Umbilical cord (tissue), 2 donors: ENCODE data around the gene IQUB. TPM values are rescaled to one million over a fixed set of nuclear protein-coding genes. Genes with fewer than 3 reads are reported as not detected.
"Not testable (repeated sequence)": the region's sequence is repeated elsewhere in the genome, so short reads cannot be mapped to it uniquely, and the experiment has no call there.

Experiments
- DNase-seq: peaks from one replicate; pipeline ENCODE4 v3.0.0-alpha.2; 2015; ENCODE audit warnings: low spot score
- total RNA-seq: library from RNA; depleted of rRNA; stranded (reverse); fragments of >200 nt; gene quantifications from one replicate; pipeline ENCODE4 v1.2.3, GENCODE V29; 2014; ENCODE audit warnings: low replicate concordance; ENCODE audit not compliant: insufficient read depth

The IQUB gene
- total RNA-seq, 1 donor from 2014 or later, result 2.6 TPM

- no peak for DNase-seq
Measured at GRCh38 chr7:123539871-123540270, 5.5 kb upstream of the IQUB start.

DNA sequence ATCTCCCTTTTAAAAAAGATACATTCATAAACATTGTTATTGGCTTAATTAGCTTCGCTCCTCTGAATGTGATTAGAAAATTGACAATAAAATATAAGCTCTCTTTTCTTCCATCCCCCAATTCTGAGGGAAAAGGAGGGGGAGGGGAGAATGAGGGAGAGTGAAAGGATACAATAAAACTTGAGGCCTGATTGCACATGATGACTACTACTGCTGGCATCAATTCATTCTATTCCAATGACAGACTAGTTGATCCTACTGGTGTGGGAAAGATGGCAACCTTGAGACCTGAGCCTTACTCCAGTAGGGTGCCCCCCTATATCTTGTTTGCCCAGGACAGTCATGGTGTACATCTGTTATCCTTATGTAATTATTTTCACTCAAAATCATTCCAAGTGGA is 4.5 kb upstream of the IQUB start:
- DNase-seq, result no peak

GRCh38 chr7:123538189-123538714 is 3.9 kb upstream of the IQUB start:
- peak; percentile 89 for DNase-seq

- DNase-seq, result peak; percentile 24
Measured at GRCh38 chr7:123537026-123537642, 2.7 kb upstream of the IQUB start.

DNA sequence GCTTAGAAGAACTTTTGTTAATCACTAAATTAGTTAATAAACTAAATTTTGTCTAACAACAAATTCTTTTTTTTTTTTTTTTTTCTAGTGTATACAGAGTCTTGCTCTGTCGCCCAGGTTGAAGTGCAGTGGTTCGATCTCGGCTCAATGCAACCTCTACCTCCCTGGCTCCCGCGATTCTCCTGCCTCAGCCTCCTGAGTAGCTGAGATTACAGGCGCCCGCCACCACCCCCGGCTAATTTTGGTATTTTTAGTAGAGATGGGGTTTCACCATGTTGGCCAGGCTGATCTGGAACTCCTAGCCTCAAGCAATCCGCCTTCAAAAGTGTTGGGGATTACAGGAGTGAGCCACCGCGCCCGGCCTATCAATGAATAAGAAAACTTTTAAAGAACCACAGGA is 1.1 kb upstream of the IQUB start:
- no peak for DNase-seq

DNA sequence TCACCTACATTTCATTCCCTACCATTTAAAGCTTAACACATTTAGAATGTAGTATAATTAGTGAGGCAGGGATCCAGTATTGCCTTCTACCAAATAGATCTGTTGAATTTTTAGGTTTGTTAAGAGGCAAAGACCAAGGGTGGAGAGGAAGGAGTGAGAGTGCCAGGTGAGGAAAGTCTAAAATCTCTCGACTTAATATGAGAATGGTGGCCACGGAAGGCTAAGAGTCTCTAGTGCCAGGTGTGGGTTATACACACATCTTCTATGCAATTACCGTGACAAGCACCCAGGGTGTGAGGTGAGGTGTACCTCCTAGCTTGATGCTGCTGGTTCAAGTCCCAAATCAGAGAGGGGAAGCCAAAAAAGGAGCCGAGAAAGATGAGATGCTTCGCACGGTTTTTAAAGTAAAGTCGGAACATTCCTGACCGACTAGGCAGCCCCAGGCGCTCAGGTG is 439 bp downstream of the IQUB start:
- DNase-seq, result no peak

DNA sequence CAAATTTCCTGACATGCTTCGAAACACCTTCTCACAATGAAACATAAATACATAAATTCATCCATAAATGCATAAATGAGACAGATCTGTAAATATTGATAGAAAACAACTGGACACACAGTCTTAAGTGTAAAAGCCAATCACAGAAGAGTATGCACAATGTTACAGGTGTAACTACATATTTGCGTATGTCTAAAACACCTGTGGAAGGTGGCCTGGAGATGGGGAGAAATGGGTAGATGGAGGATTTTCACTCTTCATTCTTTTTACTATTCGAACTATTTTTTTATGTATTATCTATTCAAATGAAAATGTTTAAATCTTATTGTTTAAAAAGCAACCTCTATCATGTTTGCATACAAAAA is 860 bp downstream of the IQUB start:
- DNase-seq, result no peak

DNA sequence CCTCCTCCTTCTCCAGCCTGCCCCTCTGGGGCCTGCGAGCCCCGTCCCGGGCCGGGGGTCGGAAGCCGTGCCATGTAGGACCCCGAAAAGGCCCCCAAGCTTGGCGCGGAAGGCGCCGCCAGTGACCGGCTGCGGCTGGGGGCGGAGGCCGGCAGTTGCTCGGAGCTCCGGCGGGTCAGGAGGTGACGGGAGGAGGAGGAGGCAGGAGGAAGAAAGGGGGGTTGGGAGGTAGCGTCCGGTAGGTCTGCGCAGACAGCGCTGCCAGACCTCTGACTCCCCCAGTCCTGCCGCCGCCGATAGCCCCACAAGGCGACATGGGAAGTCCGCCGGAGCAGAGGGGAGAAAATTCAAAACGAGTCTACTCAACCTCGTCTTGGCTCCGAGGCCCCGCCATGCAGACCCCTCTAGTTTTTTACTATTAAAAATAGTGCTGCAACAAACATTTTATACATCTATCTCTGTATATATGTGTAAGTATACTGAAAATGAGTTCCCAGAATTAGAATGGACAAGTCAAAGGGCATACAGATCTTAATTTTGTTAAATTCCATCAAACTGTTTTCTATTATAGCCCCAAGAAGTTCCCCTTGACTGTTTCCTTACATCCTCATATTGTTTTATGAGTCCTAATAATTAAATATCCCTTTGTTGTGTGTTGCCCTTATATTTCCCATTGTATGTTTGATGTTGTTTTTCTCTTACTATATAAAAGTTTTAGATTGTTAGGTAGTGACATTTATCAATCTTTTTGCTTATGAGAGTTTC is 1.4 kb downstream of the IQUB start:
- DNase-seq, result peak; percentile 24

GRCh38 chr7:123532343-123532742 is 2.1 kb downstream of the IQUB start:
- not testable (repeated sequence) for DNase-seq

DNA sequence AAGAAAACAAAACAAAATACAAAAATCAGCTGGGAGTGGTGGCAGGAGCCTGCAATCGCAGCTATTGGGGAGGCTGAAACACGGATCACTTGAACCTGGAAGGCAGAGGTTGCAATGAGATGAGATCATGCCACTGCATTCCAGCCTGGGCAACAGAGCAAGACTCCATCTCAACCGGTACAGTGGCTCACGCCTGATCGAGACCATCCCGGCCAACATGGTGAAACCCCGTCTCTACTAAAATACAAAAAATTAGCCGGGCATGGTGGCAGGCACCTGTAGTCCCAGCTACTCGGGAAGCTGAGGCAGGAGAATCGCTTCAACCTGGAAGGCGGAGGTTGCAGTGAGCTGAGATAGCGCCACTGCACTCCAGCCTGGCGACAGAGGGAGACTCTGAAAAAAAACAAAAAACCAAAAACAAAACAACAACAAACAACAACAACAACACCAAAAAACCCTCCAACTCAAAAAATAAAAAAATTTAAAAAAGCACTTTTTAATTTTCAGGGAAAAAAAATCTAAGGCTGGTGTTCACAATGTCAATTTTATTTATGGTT is 4.3 kb downstream of the IQUB start:
- not testable (repeated sequence) for DNase-seq

- no peak for DNase-seq
Measured at GRCh38 chr7:123528265-123528664, 6.1 kb downstream of the IQUB start.

GRCh38 chr7:123527712-123528225 is 6.6 kb downstream of the IQUB start:
- DNase-seq, result not testable (repeated sequence)

GRCh38 chr7:123526533-123526932 is 7.9 kb downstream of the IQUB start:
- not testable (repeated sequence) for DNase-seq

GRCh38 chr7:123522066-123522465 is 12.3 kb downstream of the IQUB start:
- DNase-seq, result no peak

- no peak for DNase-seq
Measured at GRCh38 chr7:123505221-123505620, 29.2 kb downstream of the IQUB start.

DNA sequence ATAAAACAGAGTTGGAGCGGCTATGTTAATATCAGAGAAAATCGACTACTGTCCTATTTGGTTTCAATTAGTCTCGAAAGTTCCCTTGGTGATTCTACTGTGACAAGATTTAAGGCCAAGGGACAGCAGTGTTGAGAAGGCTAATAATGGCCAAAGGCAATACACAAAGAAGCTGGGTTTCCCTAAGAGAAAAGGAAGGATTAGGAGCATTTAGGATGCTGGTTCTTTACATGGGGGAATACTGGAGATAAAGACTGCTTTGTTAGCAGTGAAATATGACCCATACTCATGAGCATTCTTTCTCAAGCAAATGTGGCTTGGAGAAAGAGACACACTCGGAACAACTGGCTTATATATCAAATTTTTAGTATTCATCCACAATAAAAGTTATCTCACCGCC is 32.2 kb downstream of the IQUB start:
- no peak for DNase-seq

DNA sequence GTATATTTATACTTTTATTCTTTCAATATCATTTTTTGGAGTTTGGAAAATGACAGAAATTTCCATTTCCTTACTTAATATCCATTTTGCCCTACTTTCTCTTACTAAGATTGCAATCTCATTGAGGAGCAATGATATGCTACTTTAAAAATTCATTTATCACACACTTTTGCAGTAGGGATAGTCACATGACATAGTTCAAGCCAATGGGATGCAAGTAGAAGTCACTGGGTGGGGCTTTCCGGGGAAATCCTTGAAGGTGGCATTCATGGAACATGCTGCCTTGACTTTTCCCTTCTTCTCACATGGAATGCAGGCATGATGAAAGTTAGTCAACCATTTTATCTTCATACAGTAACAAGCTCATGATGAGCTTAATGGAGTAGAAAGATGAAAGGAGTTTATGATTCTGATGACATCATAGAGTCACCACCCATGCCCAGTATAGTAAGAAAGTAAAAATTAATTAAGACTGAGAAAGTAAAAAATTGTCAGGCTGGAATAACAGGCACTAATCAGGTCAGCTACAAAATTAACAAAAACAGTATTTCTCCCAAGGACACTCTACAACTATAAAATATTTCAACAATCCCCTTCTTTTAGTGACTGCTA is 33.4 kb downstream of the IQUB start:
- DNase-seq, result no peak

GRCh38 chr7:123499211-123499970 is 35.0 kb downstream of the IQUB start:
- peak; percentile 89 for DNase-seq

DNA sequence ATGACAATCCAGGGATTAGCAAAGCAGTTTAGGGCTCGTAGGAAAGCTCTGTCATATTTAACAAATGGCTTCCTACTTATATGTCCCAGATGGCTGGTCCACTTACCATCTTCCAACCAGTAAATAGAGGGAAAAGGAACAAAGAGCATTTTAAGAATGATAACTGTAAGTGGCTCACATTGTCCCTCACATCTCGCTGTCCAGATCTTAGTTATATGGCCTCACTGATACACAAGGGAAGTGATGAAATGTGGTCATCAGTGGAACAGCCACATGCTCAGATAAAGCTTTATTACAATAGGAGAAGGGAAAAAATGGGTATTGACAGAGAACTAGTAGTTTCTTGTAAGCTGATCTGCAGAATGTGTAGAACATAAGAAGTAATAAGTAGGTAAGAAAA is 35.8 kb downstream of the IQUB start:
- no peak for DNase-seq

DNA sequence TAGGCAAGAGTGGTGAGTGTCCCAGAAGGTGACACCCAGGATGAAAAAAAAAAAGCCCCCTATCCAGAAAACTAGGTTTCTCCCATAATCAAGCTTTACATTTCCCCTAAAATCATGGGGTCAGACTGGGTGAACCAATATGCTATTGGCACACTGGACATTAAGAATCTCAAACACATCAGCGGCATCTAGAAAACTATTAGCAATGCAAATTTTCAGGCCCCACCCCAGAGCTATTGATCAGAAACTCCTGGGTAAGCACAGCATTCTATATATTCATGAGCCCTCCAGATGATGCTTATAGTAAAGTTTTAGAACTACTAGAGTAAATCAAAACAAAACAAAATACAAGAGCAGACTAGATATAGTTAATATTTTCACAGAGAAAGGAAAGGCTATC is 36.4 kb downstream of the IQUB start:
- DNase-seq, result no peak

DNA sequence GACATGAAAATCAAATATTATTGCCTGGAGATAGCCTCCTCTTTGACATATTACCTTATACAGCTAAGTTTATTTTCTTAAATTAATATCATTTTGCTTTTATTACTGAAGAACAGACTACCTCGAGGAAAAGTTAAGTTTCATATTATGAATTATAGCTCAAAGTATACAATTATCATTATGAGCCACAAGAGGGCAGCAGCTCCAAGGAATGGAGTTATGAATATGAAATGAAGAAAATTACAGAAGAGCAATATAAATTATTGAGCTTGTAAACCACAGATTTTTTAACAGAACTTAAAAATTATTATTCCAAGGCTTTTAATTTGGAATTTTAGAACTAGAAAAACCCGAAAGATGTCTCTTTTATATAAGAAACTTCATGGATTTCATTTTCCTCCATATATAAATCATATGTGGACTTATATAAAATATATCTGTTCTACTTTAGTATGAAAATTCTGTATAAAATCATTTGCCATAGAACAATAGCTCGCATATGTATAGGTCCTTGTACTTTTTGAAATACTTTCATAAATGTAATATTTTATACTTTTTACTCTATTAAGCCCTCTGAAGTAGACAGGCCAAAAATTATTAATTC is 40.1 kb downstream of the IQUB start:
- DNase-seq, result peak; percentile 50
